Caki2 (cell line): ENCODE results near the gene IKBIP. TPM values are rescaled to one million over a fixed set of nuclear protein-coding genes. Genes with fewer than 3 reads are reported as not detected.

Experiments
- DNase-seq: peaks from one replicate; pipeline ENCODE4 v3.0.0-alpha.2; 2015; ENCODE audit warnings: low read depth
- in situ Hi-C: cut with HindIII; loops from 2 replicates; pipeline ENCODE4 v1.10.0; 2016; ENCODE audit warnings: low sequenced_read_pairs, low pct_unique_long_range_greater_than_20kb, mixed read lengths
- total RNA-seq: library from RNA; depleted of rRNA; stranded (reverse); fragments of >200 nt; shearing (Covaris generic); gene quantifications from 2 replicates; pipeline ENCODE4 v1.2.3, GENCODE V29; 2014; ENCODE audit warnings: low replicate concordance; rRNA removed

IKBIP gene
- 68.6 and 69.9 TPM in 2 replicates for total RNA-seq

- in situ Hi-C loops = no loop called here
- DNase-seq = peak; percentile 97
Observed at GRCh38 chr12:98644712-98645571, at the start of gene IKBIP, which contains the start of gene APAF1. Gene IKBIP (minus strand): TSS chr12:98644788. CDS start chr12:98644701, 87 bp downstream. Gene APAF1 (plus strand): TSS chr12:98645290. CDS start chr12:98648360, 3,070 bp downstream.

- DNase-seq = no peak
- in situ Hi-C loops = no loop called here
Observed at GRCh38 chr12:98691351-98691750, 46.8 kb upstream of the IKBIP start.

GRCh38 chr12:98686603-98687002, 42.0 kb upstream of the IKBIP start:
- DNase-seq = no peak
- in situ Hi-C loops = no loop called here

- in situ Hi-C loops = no loop called here
- no peak for DNase-seq
Observed at GRCh38 chr12:98684199-98684598, 39.6 kb upstream of the IKBIP start.

- DNase-seq = no peak
- in situ Hi-C loops = no loop called here
Observed at GRCh38 chr12:98679611-98680005, 35.0 kb upstream of the IKBIP start.

- DNase-seq = no peak
- in situ Hi-C loops = no loop called here
Observed at GRCh38 chr12:98678946-98679610, 34.5 kb upstream of the IKBIP start.

- no peak for DNase-seq
- in situ Hi-C loops = no loop called here
Observed at GRCh38 chr12:98678236-98678945, 33.8 kb upstream of the IKBIP start.

- DNase-seq = no peak
- in situ Hi-C loops = no loop called here
Observed at GRCh38 chr12:98674841-98675240, 30.3 kb upstream of the IKBIP start.

- in situ Hi-C loops = no loop called here
- no peak for DNase-seq
Observed at GRCh38 chr12:98671459-98671858, 26.9 kb upstream of the IKBIP start.

- in situ Hi-C loops = no loop called here
- no peak for DNase-seq
Observed at GRCh38 chr12:98669751-98670150, 25.2 kb upstream of the IKBIP start.

GRCh38 chr12:98660521-98660920, 15.9 kb upstream of the IKBIP start:
- in situ Hi-C loops = no loop called here
- DNase-seq = no peak

- DNase-seq = no peak
- in situ Hi-C loops = no loop called here
Observed at GRCh38 chr12:98656289-98657101, 11.9 kb upstream of the IKBIP start.

GRCh38 chr12:98653866-98654493, 9.4 kb upstream of the IKBIP start:
- in situ Hi-C loops = no loop called here
- DNase-seq = peak; percentile 15

GRCh38 chr12:98651328-98651727, 6.7 kb upstream of the IKBIP start:
- in situ Hi-C loops = no loop called here
- no peak for DNase-seq

- DNase-seq = peak; percentile 24
- in situ Hi-C loops = no loop called here
Observed at GRCh38 chr12:98646294-98647090, 1.9 kb upstream of the IKBIP start.

GRCh38 chr12:98645572-98646067, 1.0 kb upstream of the IKBIP start:
- in situ Hi-C loops = no loop called here
- DNase-seq = no peak

GRCh38 chr12:98644433-98644711, 216 bp downstream of the IKBIP start:
- in situ Hi-C loops = no loop called here
- DNase-seq = no peak
